ENCODE results near the gene PAK3. TPM values are rescaled to one million over a fixed set of nuclear protein-coding genes. Genes with fewer than 3 reads are reported as not detected.
A peak's percentile ranks its signal among the peaks of the same experiment; 100 is the strongest.

Gene PAK3
- total and polyA plus RNA-seq, 9 donors, result 4.5 to 14.3 (median 12.3) TPM

GRCh38 chrX:111124418-111124817 lies 28.4 kb downstream of the PAK3 start:
- Histone ChIP-seq H3K4me1 (ENCODE audit: control insufficient read depth, insufficient read depth, low read length) (no peaks in the 10 kb centered on the region), H3K27ac (ENCODE audit: low read length) (no peak overlapping the region), H3K36me3 (ENCODE audit: control insufficient read depth, insufficient read depth, low read length) (peaks cover 5% of the 10 kb centered on the region), H3K9me3 (replicated peaks; ENCODE audit: control insufficient read depth, low read depth, low read length) (no peaks in the 10 kb centered on the region), H3K27me3 (ENCODE audit: control insufficient read depth, insufficient read depth, low read length) (peaks cover 3% of the 10 kb centered on the region), H3K4me3 (ENCODE audit: low read length) (no peak overlapping the region)
- no peak for DNase-seq
- 63% methylated on average over 2 of the region's 2 CpGs for WGBS (ENCODE audit: insufficient coverage)

GRCh38 chrX:111127038-111127437 lies 31.0 kb downstream of the PAK3 start:
- H3K27me3 ChIP-seq (ENCODE audit: control insufficient read depth, insufficient read depth, low read length), result peaks cover 3% of the 10 kb centered on the region
- no peak for DNase-seq
- peaks cover 5% of the 10 kb centered on the region for H3K36me3 ChIP-seq (ENCODE audit: control insufficient read depth, insufficient read depth, low read length)
- no peak overlapping the region for H3K27ac ChIP-seq (ENCODE audit: low read length)
- H3K4me1 ChIP-seq (ENCODE audit: control insufficient read depth, insufficient read depth, low read length), result no peaks in the 10 kb centered on the region
- H3K9me3 ChIP-seq (replicated peaks; ENCODE audit: control insufficient read depth, low read depth, low read length), result no peaks in the 10 kb centered on the region
- H3K4me3 ChIP-seq (ENCODE audit: low read length), result no peak overlapping the region

DNA sequence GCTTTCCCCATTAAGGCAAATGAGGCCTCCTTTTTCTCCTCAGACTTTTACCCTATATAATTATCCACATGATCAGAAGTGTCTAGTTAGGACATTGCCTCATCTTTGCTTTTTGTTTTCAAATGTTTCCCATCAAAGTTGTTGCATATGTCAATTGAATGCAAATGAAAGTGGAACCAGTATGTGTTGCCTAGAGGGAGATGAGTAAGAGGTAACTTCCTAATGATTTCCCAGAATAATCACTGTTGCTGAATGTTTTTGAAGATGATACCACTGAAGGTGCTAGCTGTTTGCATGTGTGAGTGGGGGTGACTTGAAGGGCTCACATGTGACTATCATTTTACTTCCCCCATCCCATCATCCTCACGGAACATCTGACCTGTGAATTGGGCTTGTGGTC lies 33.9 kb downstream of the PAK3 start:
- no peak overlapping the region for H3K27ac ChIP-seq (ENCODE audit: low read length)
- no peak for DNase-seq
- H3K27me3 ChIP-seq (ENCODE audit: control insufficient read depth, insufficient read depth, low read length), result no peaks in the 10 kb centered on the region
- H3K4me3 ChIP-seq (ENCODE audit: low read length), result no peak overlapping the region
- no peaks in the 10 kb centered on the region for H3K9me3 ChIP-seq (replicated peaks; ENCODE audit: control insufficient read depth, low read depth, low read length)
- peaks cover 2% of the 10 kb centered on the region for H3K36me3 ChIP-seq (ENCODE audit: control insufficient read depth, insufficient read depth, low read length)
- no CpG with 5 or more reads among the region's 1 CpG for WGBS (ENCODE audit: insufficient coverage)
- H3K4me1 ChIP-seq (ENCODE audit: control insufficient read depth, insufficient read depth, low read length), result no peaks in the 10 kb centered on the region

GRCh38 chrX:111131572-111131971 lies 35.6 kb downstream of the PAK3 start:
- Histone ChIP-seq H3K27me3 (ENCODE audit: control insufficient read depth, insufficient read depth, low read length) (no peaks in the 10 kb centered on the region), H3K27ac (ENCODE audit: low read length) (no peak overlapping the region)

GRCh38 chrX:111133389-111133788 lies 37.4 kb downstream of the PAK3 start:
- Histone ChIP-seq H3K27me3 (ENCODE audit: control insufficient read depth, insufficient read depth, low read length) (no peaks in the 10 kb centered on the region), H3K27ac (ENCODE audit: low read length) (no peak overlapping the region), H3K36me3 (ENCODE audit: control insufficient read depth, insufficient read depth, low read length) (no peaks in the 10 kb centered on the region), H3K4me3 (ENCODE audit: low read length) (no peak overlapping the region), H3K4me1 (ENCODE audit: control insufficient read depth, insufficient read depth, low read length) (no peaks in the 10 kb centered on the region), H3K9me3 (replicated peaks; ENCODE audit: control insufficient read depth, low read depth, low read length) (no peaks in the 10 kb centered on the region)
- no peak for DNase-seq

More at GRCh38 chrX:111131572-111131971, 35.6 kb downstream of the PAK3 start:
- H3K36me3 ChIP-seq (ENCODE audit: control insufficient read depth, insufficient read depth, low read length), result no peaks in the 10 kb centered on the region
- no peaks in the 10 kb centered on the region for H3K9me3 ChIP-seq (replicated peaks; ENCODE audit: control insufficient read depth, low read depth, low read length)
- H3K4me3 ChIP-seq (ENCODE audit: low read length), result no peak overlapping the region
- peak; percentile 3 for DNase-seq
- H3K4me1 ChIP-seq (ENCODE audit: control insufficient read depth, insufficient read depth, low read length), result no peaks in the 10 kb centered on the region

DNA sequence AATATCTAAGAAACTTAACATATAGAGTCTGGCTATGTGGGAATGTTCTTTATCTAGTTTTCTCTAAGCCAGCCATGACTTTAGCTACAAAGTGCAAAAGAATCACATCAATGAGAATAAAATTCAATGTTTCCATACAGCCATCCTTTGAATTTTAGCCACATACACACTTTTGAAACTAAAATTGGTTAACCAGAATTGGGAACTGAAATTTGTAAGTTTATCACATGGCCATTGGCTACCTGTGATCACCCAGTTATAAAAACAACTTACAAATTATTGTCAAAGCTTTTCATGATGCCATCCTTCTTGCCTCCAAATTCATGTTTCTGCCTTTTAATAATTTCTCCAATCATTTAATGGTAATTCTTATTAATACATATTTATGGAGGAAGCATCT lies 49.9 kb downstream of the PAK3 start:
- DNase-seq, result no peak
- no peak overlapping the region for H3K27ac ChIP-seq (ENCODE audit: low read length)
- no peaks in the 10 kb centered on the region for H3K4me1 ChIP-seq (ENCODE audit: control insufficient read depth, insufficient read depth, low read length)
- H3K36me3 ChIP-seq (ENCODE audit: control insufficient read depth, insufficient read depth, low read length), result no peaks in the 10 kb centered on the region
- H3K4me3 ChIP-seq (ENCODE audit: low read length), result no peak overlapping the region
- H3K27me3 ChIP-seq (ENCODE audit: control insufficient read depth, insufficient read depth, low read length), result peaks cover 4% of the 10 kb centered on the region
- no peaks in the 10 kb centered on the region for H3K9me3 ChIP-seq (replicated peaks; ENCODE audit: control insufficient read depth, low read depth, low read length)

- no peak overlapping the region for H3K4me3 ChIP-seq (ENCODE audit: low read length)
- WGBS (ENCODE audit: insufficient coverage), result 72% methylated on average over 3 of the region's 3 CpGs
- no peak overlapping the region for H3K27ac ChIP-seq (ENCODE audit: low read length)
- no peaks in the 10 kb centered on the region for H3K36me3 ChIP-seq (ENCODE audit: control insufficient read depth, insufficient read depth, low read length)
- no peaks in the 10 kb centered on the region for H3K9me3 ChIP-seq (replicated peaks; ENCODE audit: control insufficient read depth, low read depth, low read length)
- DNase-seq, result no peak
- no peaks in the 10 kb centered on the region for H3K4me1 ChIP-seq (ENCODE audit: control insufficient read depth, insufficient read depth, low read length)
- peaks cover 4% of the 10 kb centered on the region for H3K27me3 ChIP-seq (ENCODE audit: control insufficient read depth, insufficient read depth, low read length)
Measured at GRCh38 chrX:111151764-111152163, 55.8 kb downstream of the PAK3 start.

DNA sequence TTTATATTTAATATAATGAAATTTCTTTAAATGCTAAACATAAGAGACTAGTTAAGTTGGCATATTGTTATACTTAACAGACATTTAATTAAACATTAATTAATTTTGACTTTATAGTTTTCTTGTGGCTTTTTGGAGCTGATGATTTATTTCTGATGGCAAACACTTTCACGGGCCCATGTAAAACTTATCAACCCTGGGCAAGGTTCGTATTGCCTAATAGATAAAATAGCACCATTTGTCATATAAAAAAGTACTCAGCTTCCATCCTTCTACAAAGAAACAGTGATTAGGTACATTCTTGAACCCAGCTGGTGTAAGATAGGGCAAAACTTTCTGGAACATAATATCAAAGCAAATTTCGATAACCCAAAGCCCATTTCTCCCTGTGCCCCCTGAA lies 63.2 kb downstream of the PAK3 start:
- no CpG with 5 or more reads among the region's 3 CpGs for WGBS (ENCODE audit: insufficient coverage)
- Histone ChIP-seq H3K4me1 (ENCODE audit: control insufficient read depth, insufficient read depth, low read length) (no peaks in the 10 kb centered on the region), H3K9me3 (replicated peaks; ENCODE audit: control insufficient read depth, low read depth, low read length) (no peaks in the 10 kb centered on the region), H3K27ac (ENCODE audit: low read length) (no peak overlapping the region), H3K4me3 (ENCODE audit: low read length) (no peak overlapping the region), H3K36me3 (ENCODE audit: control insufficient read depth, insufficient read depth, low read length) (no peaks in the 10 kb centered on the region), H3K27me3 (ENCODE audit: control insufficient read depth, insufficient read depth, low read length) (no peaks in the 10 kb centered on the region)
- no peak for DNase-seq

DNA sequence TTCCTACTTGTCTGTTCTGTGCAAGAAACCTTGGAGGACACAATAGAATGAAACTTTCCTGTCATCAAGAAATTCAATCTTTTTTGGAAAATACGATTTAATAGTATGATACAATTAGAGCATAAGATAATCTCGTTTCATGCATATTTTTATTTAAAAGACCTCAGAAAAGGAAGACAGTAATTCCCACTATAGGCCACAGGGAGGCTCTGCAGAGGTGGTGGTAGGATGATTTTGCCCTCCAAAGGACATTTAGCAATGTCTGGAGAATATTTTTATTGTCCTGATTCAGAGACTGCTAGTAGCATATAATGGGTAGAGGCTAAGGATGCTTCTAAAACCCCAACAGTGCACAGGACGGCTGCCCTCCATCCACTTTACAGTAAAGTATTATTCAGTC lies 68.7 kb downstream of the PAK3 start:
- Histone ChIP-seq H3K4me1 (ENCODE audit: control insufficient read depth, insufficient read depth, low read length) (no peaks in the 10 kb centered on the region), H3K4me3 (ENCODE audit: low read length) (no peak overlapping the region), H3K27ac (ENCODE audit: low read length) (no peak overlapping the region), H3K36me3 (ENCODE audit: control insufficient read depth, insufficient read depth, low read length) (no peaks in the 10 kb centered on the region), H3K9me3 (replicated peaks; ENCODE audit: control insufficient read depth, low read depth, low read length) (no peaks in the 10 kb centered on the region), H3K27me3 (ENCODE audit: control insufficient read depth, insufficient read depth, low read length) (peaks cover 5% of the 10 kb centered on the region)
- DNase-seq, result no peak
- WGBS (ENCODE audit: insufficient coverage), result no CpG with 5 or more reads among the region's 3 CpGs

GRCh38 chrX:111165902-111166301 lies 69.9 kb downstream of the PAK3 start:
- H3K27me3 ChIP-seq (ENCODE audit: control insufficient read depth, insufficient read depth, low read length), result peaks cover 5% of the 10 kb centered on the region
- no CpG with 5 or more reads among the region's 1 CpG for WGBS (ENCODE audit: insufficient coverage)
- H3K4me1 ChIP-seq (ENCODE audit: control insufficient read depth, insufficient read depth, low read length), result no peaks in the 10 kb centered on the region
- no peak for DNase-seq
- H3K4me3 ChIP-seq (ENCODE audit: low read length), result no peak overlapping the region
- H3K9me3 ChIP-seq (replicated peaks; ENCODE audit: control insufficient read depth, low read depth, low read length), result no peaks in the 10 kb centered on the region
- no peak overlapping the region for H3K27ac ChIP-seq (ENCODE audit: low read length)
- H3K36me3 ChIP-seq (ENCODE audit: control insufficient read depth, insufficient read depth, low read length), result no peaks in the 10 kb centered on the region

GRCh38 chrX:111167334-111167733 lies 71.3 kb downstream of the PAK3 start:
- H3K36me3 ChIP-seq (ENCODE audit: control insufficient read depth, insufficient read depth, low read length), result no peaks in the 10 kb centered on the region
- no peaks in the 10 kb centered on the region for H3K9me3 ChIP-seq (replicated peaks; ENCODE audit: control insufficient read depth, low read depth, low read length)
- WGBS (ENCODE audit: insufficient coverage), result no CpG with 5 or more reads among the region's 3 CpGs
- H3K27ac ChIP-seq (ENCODE audit: low read length), result no peak overlapping the region
- peaks cover 5% of the 10 kb centered on the region for H3K27me3 ChIP-seq (ENCODE audit: control insufficient read depth, insufficient read depth, low read length)
- no peaks in the 10 kb centered on the region for H3K4me1 ChIP-seq (ENCODE audit: control insufficient read depth, insufficient read depth, low read length)
- DNase-seq, result no peak
- no peak overlapping the region for H3K4me3 ChIP-seq (ENCODE audit: low read length)

Data from muscle of leg (tissue), 11 donors.